IgD-negative memory B cell (primary cell): ENCODE measurements around the gene ZNF529. TPM values are rescaled to one million over a fixed set of nuclear protein-coding genes. Genes with fewer than 3 reads are reported as not detected.
A peak's percentile ranks its signal among the peaks of the same experiment; 100 is the strongest.
"Not testable (repeated sequence)": the region's sequence is repeated elsewhere in the genome, so short reads cannot be mapped to it uniquely, and the experiment has no call there.

ENCODE experiments used
- H3K27ac Mint-ChIP-seq, 3 donors: one replicate each; pipeline ENCODE4 v1.8.0; 2020 to 2022; ENCODE audit warnings: mild to moderate bottlenecking in 3 of 3, mixed read lengths in 3 of 3, moderate library complexity in 1 of 3
- H3K27me3 Mint-ChIP-seq: one replicate; pipeline ENCODE4 v1.8.0; 2021; ENCODE audit warnings: mixed read lengths
- H3K36me3 Mint-ChIP-seq: one replicate; pipeline ENCODE4 v1.8.0; 2020; ENCODE audit warnings: mild to moderate bottlenecking, mixed read lengths
- H3K4me1 Mint-ChIP-seq, 3 donors: one replicate each; pipeline ENCODE4 v1.8.0; 2020 to 2022; ENCODE audit warnings: mixed read lengths in 3 of 3, mild to moderate bottlenecking in 1 of 3
- H3K4me3 Mint-ChIP-seq, 4 donors: one replicate each; pipeline ENCODE4 v1.8.0; 2020 to 2022; ENCODE audit warnings: mild to moderate bottlenecking in 4 of 4, mixed read lengths in 4 of 4, moderate library complexity in 3 of 4
- H3K9me3 Mint-ChIP-seq, 3 donors: one replicate each; pipeline ENCODE4 v1.8.0; 2020 to 2021; ENCODE audit warnings: mixed read lengths in 3 of 3, mild to moderate bottlenecking in 1 of 3
- polyA plus RNA-seq: library from polyadenylated mRNA; unstranded; fragments of 300-500 nt; fragmentation: Illumina TruSeq; gene quantifications from one replicate; pipeline ENCODE4 v1.2.3, GENCODE V29; 2021

ZNF529 gene
- polyA plus RNA-seq, result 6.1 TPM

GRCh38 chr19:36573020-36573894 is at the start of gene ZNF529:
Gene ZNF529, minus strand, starts transcription at chr19:36573292. Its CDS starts 946 bp downstream, at chr19:36572346.
- peaks cover 16% of the 10 kb centered on the region for H3K36me3 Mint-ChIP-seq
- H3K27ac Mint-ChIP-seq, result peak within 1 kb of the TSS; percentile 68 to 98 (median 97)
- no peaks in the 10 kb centered on the region for H3K27me3 Mint-ChIP-seq
- peaks cover 0 to 7% (median 3%) of the 10 kb centered on the region in 3 donors for H3K9me3 Mint-ChIP-seq
- peak within 1 kb of the TSS; percentile 88 to 98 (median 94) for H3K4me3 Mint-ChIP-seq
- H3K4me1 Mint-ChIP-seq, result peaks cover 23 to 31% (median 26%) of the 10 kb centered on the region in 3 donors

DNA sequence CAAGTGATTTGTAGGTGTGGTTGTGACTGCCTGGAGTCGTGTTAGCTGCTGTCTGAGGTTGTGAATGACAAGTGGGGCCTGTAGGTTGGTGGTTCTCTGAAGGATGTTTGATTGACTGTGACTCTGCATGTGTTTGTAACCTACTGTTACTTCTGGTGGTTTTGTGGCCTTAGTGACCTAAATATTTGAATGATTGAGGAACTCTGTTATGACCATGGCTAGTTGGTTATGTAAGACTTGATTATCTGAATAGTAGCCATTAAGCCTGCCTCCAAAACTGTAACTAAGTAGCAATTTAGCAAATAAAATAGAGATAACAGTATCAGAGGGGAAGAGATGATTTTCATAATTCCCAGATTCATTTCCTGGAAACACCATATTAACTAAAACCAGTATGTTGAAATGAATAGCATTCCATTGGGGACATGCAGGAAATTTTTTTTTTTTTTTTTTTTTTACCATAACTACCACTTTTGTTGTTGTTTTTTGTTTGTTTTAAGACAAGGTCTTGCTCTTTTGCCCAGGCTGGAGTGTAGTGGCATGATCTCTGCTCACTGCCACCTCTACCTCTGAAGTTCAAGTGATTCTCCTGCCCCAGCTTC is 32.9 kb upstream of the ZNF529 start:
- H3K27ac Mint-ChIP-seq, result peak overlapping the region; percentile 94 to 99 (median 96)
- peaks cover 3 to 18% (median 7%) of the 10 kb centered on the region in 3 donors for H3K9me3 Mint-ChIP-seq
- H3K27me3 Mint-ChIP-seq, result no peaks in the 10 kb centered on the region
- peak overlapping the region; percentile 83 to 98 (median 91) for H3K4me3 Mint-ChIP-seq
- peaks cover 9% of the 10 kb centered on the region for H3K36me3 Mint-ChIP-seq
- peaks cover 14 to 20% (median 18%) of the 10 kb centered on the region in 3 donors for H3K4me1 Mint-ChIP-seq

- Mint-ChIP-seq H3K27ac (peak within 1 kb of the TSS; percentile 94 to 99 (median 96)), H3K27me3 (no peaks in the 10 kb centered on the region), H3K9me3 (peaks cover 3 to 18% (median 5%) of the 10 kb centered on the region in 3 donors), H3K4me1 (peaks cover 15 to 20% (median 18%) of the 10 kb centered on the region in 3 donors), H3K4me3 (peak within 1 kb of the TSS; percentile 83 to 98 (median 91)), H3K36me3 (peaks cover 11% of the 10 kb centered on the region)
These were observed 32.2 kb upstream of the ZNF529 start, which contains the start of gene ZNF382 for GRCh38 chr19:36605101-36605876. Gene ZNF382, plus strand, starts transcription at chr19:36605313. Its CDS starts 4,602 bp downstream, at chr19:36609915.

GRCh38 chr19:36604656-36605100 is 31.6 kb upstream of the ZNF529 start:
- Mint-ChIP-seq H3K36me3 (peaks cover 11% of the 10 kb centered on the region), H3K27ac (peak overlapping the region; percentile 94 to 99 (median 96)), H3K27me3 (no peaks in the 10 kb centered on the region)

GRCh38 chr19:36602681-36603080 is 29.6 kb upstream of the ZNF529 start:
- not testable (repeated sequence) for H3K36me3 Mint-ChIP-seq, H3K9me3 Mint-ChIP-seq, H3K27me3 Mint-ChIP-seq
- Mint-ChIP-seq H3K27ac (peak overlapping the region in 2 of 3 donors; percentile 16 to 41), H3K4me1 (peaks cover 15 to 20% (median 18%) of the 10 kb centered on the region in 3 donors), H3K4me3 (peak overlapping the region in 1 of 4 donors; percentile 30)

More at GRCh38 chr19:36604656-36605100, 31.6 kb upstream of the ZNF529 start:
- Mint-ChIP-seq H3K9me3 (peaks cover 3 to 18% (median 5%) of the 10 kb centered on the region in 3 donors), H3K4me1 (peaks cover 15 to 20% (median 18%) of the 10 kb centered on the region in 3 donors), H3K4me3 (peak overlapping the region; percentile 83 to 98 (median 91))

DNA sequence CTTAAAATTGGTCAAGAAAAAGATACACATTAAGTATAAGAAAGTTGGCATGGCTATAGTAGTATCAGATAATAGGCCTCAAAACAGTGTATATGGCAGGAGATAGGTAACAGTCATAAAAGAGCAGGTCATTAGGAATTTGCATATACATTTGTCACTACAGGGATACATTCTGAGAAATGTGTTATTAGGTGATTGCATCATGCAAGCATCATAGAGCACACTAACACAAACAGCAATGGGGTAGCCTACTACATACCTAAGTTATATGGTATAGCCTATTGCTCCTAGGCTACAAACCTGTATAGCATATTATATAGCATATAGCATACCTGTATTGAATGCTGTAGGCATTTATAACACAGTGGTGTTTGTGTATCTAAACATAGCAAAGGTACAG is 6.2 kb upstream of the ZNF529 start:
- H3K4me1 Mint-ChIP-seq, result peaks cover 6 to 10% (median 8%) of the 10 kb centered on the region in 3 donors
- H3K27me3 Mint-ChIP-seq, result no peaks in the 10 kb centered on the region
- H3K27ac Mint-ChIP-seq, result no peak overlapping the region
- H3K9me3 Mint-ChIP-seq, result peaks cover 3 to 17% (median 6%) of the 10 kb centered on the region in 3 donors
- peaks cover 27% of the 10 kb centered on the region for H3K36me3 Mint-ChIP-seq
- H3K4me3 Mint-ChIP-seq, result peak overlapping the region in 1 of 4 donors; percentile 72

GRCh38 chr19:36577271-36577996 is 4.3 kb upstream of the ZNF529 start:
- no peaks in the 10 kb centered on the region for H3K27me3 Mint-ChIP-seq
- peaks cover 19% of the 10 kb centered on the region for H3K36me3 Mint-ChIP-seq
- H3K27ac Mint-ChIP-seq, result no peak overlapping the region
- peaks cover 19 to 23% (median 20%) of the 10 kb centered on the region in 3 donors for H3K4me1 Mint-ChIP-seq
- peaks cover 0 to 7% (median 6%) of the 10 kb centered on the region in 3 donors for H3K9me3 Mint-ChIP-seq
- H3K4me3 Mint-ChIP-seq, result no peak overlapping the region

DNA sequence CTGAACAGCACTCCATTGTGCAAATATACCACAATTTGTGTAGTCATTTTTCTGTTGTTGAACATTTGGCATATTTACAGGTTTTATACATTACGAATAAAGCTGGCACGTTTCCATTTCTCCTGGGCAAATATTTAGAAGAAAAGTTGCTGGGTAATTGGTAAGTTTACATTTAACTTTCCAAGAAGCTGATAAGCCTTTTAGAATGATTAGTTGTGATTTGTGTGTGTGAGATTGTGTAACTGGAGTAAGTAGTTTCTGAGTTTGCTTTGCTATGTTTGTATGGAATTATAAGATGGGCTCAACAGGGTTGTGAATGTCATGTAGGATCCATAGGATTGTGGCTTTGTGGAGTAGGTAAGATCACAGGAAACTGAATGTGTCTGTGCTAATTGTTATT is 1.6 kb upstream of the ZNF529 start:
- Mint-ChIP-seq H3K36me3 (peaks cover 19% of the 10 kb centered on the region), H3K27ac (peak overlapping the region in 2 of 3 donors; percentile 80 to 83), H3K4me3 (peak overlapping the region; percentile 88 to 98 (median 94)), H3K27me3 (no peaks in the 10 kb centered on the region), H3K4me1 (peaks cover 23 to 31% (median 26%) of the 10 kb centered on the region in 3 donors), H3K9me3 (peaks cover 0 to 6% (median 0%) of the 10 kb centered on the region in 3 donors)

- peak overlapping the region; percentile 88 to 98 (median 94) for H3K4me3 Mint-ChIP-seq
- peaks cover 0 to 5% (median 1%) of the 10 kb centered on the region in 3 donors for H3K9me3 Mint-ChIP-seq
- H3K27ac Mint-ChIP-seq, result peak overlapping the region; percentile 80 to 97 (median 83)
- peaks cover 18% of the 10 kb centered on the region for H3K36me3 Mint-ChIP-seq
- H3K4me1 Mint-ChIP-seq, result peaks cover 23 to 31% (median 26%) of the 10 kb centered on the region in 3 donors
- H3K27me3 Mint-ChIP-seq, result no peaks in the 10 kb centered on the region
These were observed 1.0 kb upstream of the ZNF529 start for GRCh38 chr19:36573895-36574720.

DNA sequence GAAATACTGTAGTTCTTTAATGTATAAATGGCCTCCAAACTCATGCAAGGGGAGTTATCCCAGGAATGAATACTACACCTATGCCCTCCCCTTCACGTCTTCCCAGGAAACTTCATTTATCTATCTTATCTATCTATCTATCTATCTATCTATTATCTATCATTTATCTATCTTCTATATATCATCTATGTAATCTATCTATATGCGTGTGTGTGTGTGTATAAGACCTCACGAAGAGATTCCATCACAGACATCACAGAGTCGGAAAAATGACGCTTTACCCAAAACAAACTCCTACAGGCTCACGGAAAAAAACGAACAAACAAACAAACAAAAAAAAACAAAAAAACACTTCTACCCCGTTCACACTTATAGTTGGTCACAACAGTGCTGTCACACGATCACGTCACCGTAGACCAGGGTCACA is 486 bp downstream of the ZNF529 start:
- H3K4me3 Mint-ChIP-seq, result peak overlapping the region; percentile 88 to 98 (median 94)
- H3K9me3 Mint-ChIP-seq, result peaks cover 0 to 12% (median 3%) of the 10 kb centered on the region in 3 donors
- H3K36me3 Mint-ChIP-seq, result peaks cover 21% of the 10 kb centered on the region
- no peaks in the 10 kb centered on the region for H3K27me3 Mint-ChIP-seq
- H3K27ac Mint-ChIP-seq, result peak overlapping the region; percentile 68 to 98 (median 97)
- H3K4me1 Mint-ChIP-seq, result peaks cover 23 to 32% (median 30%) of the 10 kb centered on the region in 3 donors

GRCh38 chr19:36564391-36564790 is 8.7 kb downstream of the ZNF529 start:
- no peak overlapping the region for H3K27ac Mint-ChIP-seq
- peaks cover 42% of the 10 kb centered on the region for H3K36me3 Mint-ChIP-seq
- peak overlapping the region in 1 of 4 donors; percentile 28 for H3K4me3 Mint-ChIP-seq
- no peaks in the 10 kb centered on the region for H3K27me3 Mint-ChIP-seq
- H3K4me1 Mint-ChIP-seq, result peaks cover 2 to 12% (median 12%) of the 10 kb centered on the region in 3 donors
- peaks cover 13 to 57% (median 39%) of the 10 kb centered on the region in 3 donors for H3K9me3 Mint-ChIP-seq

- Mint-ChIP-seq H3K27ac (no peak overlapping the region), H3K4me1 (no peaks in the 10 kb centered on the region), H3K4me3 (peak overlapping the region in 1 of 4 donors; percentile 12), H3K9me3 (peaks cover 24 to 63% (median 53%) of the 10 kb centered on the region in 3 donors), H3K36me3 (peaks cover 50% of the 10 kb centered on the region), H3K27me3 (no peaks in the 10 kb centered on the region)
These were observed 25.9 kb downstream of the ZNF529 start for GRCh38 chr19:36547001-36547732.
